Middle frontal gyrus (tissue), 1 donor: ENCODE measurements around the gene CENPX.
"Not testable (repeated sequence)": the region's sequence is repeated elsewhere in the genome, so short reads cannot be mapped to it uniquely, and the experiment has no call there.

Experiments
- DNase-seq: peaks from one replicate; pipeline ENCODE4 v3.0.0-alpha.2; 2015; ENCODE audit warnings: low spot score; ENCODE audit errors: extremely low spot score

CENPX gene

GRCh38 chr17:81998691-81999438, 23.8 kb downstream of the CENPX start:
- no peak for DNase-seq

- no peak for DNase-seq
Observed at GRCh38 chr17:81998212-81998611, 24.5 kb downstream of the CENPX start.

- no peak for DNase-seq
Observed at GRCh38 chr17:81996757-81997441, 25.8 kb downstream of the CENPX start.

GRCh38 chr17:81996232-81996756, 26.4 kb downstream of the CENPX start:
- no peak for DNase-seq

- DNase-seq: no peak
Observed at GRCh38 chr17:81995463-81996231, 27.0 kb downstream of the CENPX start.

GRCh38 chr17:81994593-81995462, 27.9 kb downstream of the CENPX start:
- no peak for DNase-seq

- DNase-seq: no peak
Observed at GRCh38 chr17:81993729-81994592, 28.7 kb downstream of the CENPX start.

- DNase-seq: no peak
Observed at GRCh38 chr17:81992306-81993102, 30.2 kb downstream of the CENPX start.

GRCh38 chr17:81991684-81992305, 30.9 kb downstream of the CENPX start:
- no peak for DNase-seq

GRCh38 chr17:81990836-81991683, 31.6 kb downstream of the CENPX start:
- DNase-seq: no peak

GRCh38 chr17:81987161-81987770, 35.4 kb downstream of the CENPX start:
- no peak for DNase-seq

GRCh38 chr17:81986606-81987005, 36.1 kb downstream of the CENPX start:
- DNase-seq: no peak

GRCh38 chr17:81984773-81985410, 37.8 kb downstream of the CENPX start:
- no peak for DNase-seq

- DNase-seq: no peak
Observed at GRCh38 chr17:81983639-81984373, 38.9 kb downstream of the CENPX start.

- DNase-seq: no peak
Observed at GRCh38 chr17:81983011-81983638, 39.6 kb downstream of the CENPX start.

- not testable (repeated sequence) for DNase-seq
Observed at GRCh38 chr17:81981511-81981910, 41.2 kb downstream of the CENPX start.
